Endothelial cell of umbilical vein (primary cell): ENCODE data around the gene DRD4. TPM values are rescaled to one million over a fixed set of nuclear protein-coding genes. Genes with fewer than 3 reads are reported as not detected.

Source experiments
- BruUV-seq: library from RNA; stranded (reverse); fragments of 400-500 nt; replicated peaks from 2 replicates; lab custom pipeline; 2021; lab: Mats Ljungman, UMichigan
- CTCF ChIA-PET: fragments of 300-600, 350-600 bp; sonication (Branson Sonifier 250); formaldehyde crosslinking; loops from one replicate; lab custom pipeline; 2021; ENCODE audit warnings: antibody characterized with exemption, inconsistent platforms; lab: Charles Lee
- POLR2A ChIA-PET: fragments of 300-600, 350-600 bp; sonication (Branson Sonifier 250); formaldehyde crosslinking; loops from one replicate; lab custom pipeline; 2021; ENCODE audit warnings: antibody characterized with exemption, inconsistent platforms; lab: Charles Lee
- DNase-seq: peaks from one replicate; pipeline ENCODE4 v3.0.0-alpha.2; 2011; ENCODE audit warnings: low read depth, low spot score
- FAIRE-seq: peaks from 2 replicates; lab custom pipeline; 2011; peaks lifted over from hg19 to GRCh38; lab: Jason Lieb, UNC
- H2AFZ ChIP-seq: 2 replicates; pipeline ENCODE4 v1.6.0; 2012; ENCODE audit warnings: low read depth, low read length, control low read depth, inconsistent platforms
- H3K27ac ChIP-seq: 2 replicates; pipeline ENCODE4 v1.5.1; 2011; ENCODE audit warnings: low read depth, mild to moderate bottlenecking, control low read depth, low read length, moderate library complexity; ENCODE audit not compliant: insufficient read depth
- H3K27me3 ChIP-seq, 2 experiments: 2 replicates each; pipeline versions ENCODE4 v1.6.0 to v1.6.1; 2011; ENCODE audit warnings: low read length in 2 of 2, mixed read lengths in 1 of 2; ENCODE audit not compliant: control insufficient read depth in 2 of 2, insufficient read depth in 2 of 2
- H3K36me3 ChIP-seq, 2 experiments: 2 replicates in 1 of 2; 3 replicates in 1 of 2; pipeline ENCODE4 v1.5.1; 2011; ENCODE audit warnings: low read length in 2 of 2, mild to moderate bottlenecking in 1 of 2, moderate library complexity in 1 of 2; ENCODE audit not compliant: control insufficient read depth in 2 of 2, insufficient read depth in 2 of 2; ENCODE audit errors: extremely low read depth in 1 of 2
- H3K4me1 ChIP-seq: 3 replicates; pipeline ENCODE4 v1.5.1; 2011; ENCODE audit warnings: mild to moderate bottlenecking, low read length; ENCODE audit not compliant: control insufficient read depth, insufficient read depth; ENCODE audit errors: extremely low read depth
- H3K4me2 ChIP-seq: 2 replicates; pipeline ENCODE4 v1.6.1; 2011; ENCODE audit warnings: low read length, control low read depth, mixed read lengths; ENCODE audit not compliant: insufficient read depth
- H3K4me3 ChIP-seq, 3 experiments: fragments of 200-600 bp in 1 of 3; sonication (generic), shearing (Covaris generic) in 1 of 3; replicated peaks in 1 of 3; 2 replicates each; pipeline ENCODE4 v1.5.1; 2011 to 2016; ENCODE audit warnings: control low read depth in 3 of 3, low read length in 3 of 3, mild to moderate bottlenecking in 2 of 3, inconsistent platforms in 1 of 3, low read depth in 1 of 3, moderate library complexity in 1 of 3; ENCODE audit not compliant: insufficient read depth in 1 of 3
- H3K79me2 ChIP-seq: 2 replicates; pipeline ENCODE4 v1.6.0; 2012; ENCODE audit warnings: low read length, inconsistent platforms; ENCODE audit not compliant: control insufficient read depth, insufficient read depth
- H3K9ac ChIP-seq: replicated peaks from 2 replicates; pipeline ENCODE3; 2011; ENCODE audit warnings: low read length, control low read depth; ENCODE audit not compliant: insufficient read depth; ENCODE audit errors: extremely low read depth
- H3K9me1 ChIP-seq: replicated peaks from 3 replicates; pipeline ENCODE4 v1.6.0; 2011; ENCODE audit warnings: mild to moderate bottlenecking, low read length; ENCODE audit not compliant: control insufficient read depth, insufficient read depth; ENCODE audit errors: extremely low read depth
- H3K9me3 ChIP-seq: replicated peaks from 2 replicates; pipeline ENCODE4 v1.5.1; 2012; ENCODE audit warnings: low read length, inconsistent platforms; ENCODE audit not compliant: control insufficient read depth, insufficient read depth
- H4K20me1 ChIP-seq: replicated peaks from 2 replicates; pipeline ENCODE3; 2011; ENCODE audit warnings: mild to moderate bottlenecking, low read length; ENCODE audit not compliant: control insufficient read depth, insufficient read depth; ENCODE audit errors: extremely low read depth
- CTCF ChIP-seq, 2 donors: IDR thresholded peaks; 1 replicate in 1 of 2; 2 replicates in 1 of 2; pipeline ENCODE4 v1.5.1; 2011; ENCODE audit warnings: low read length in 2 of 2, mild to moderate bottlenecking in 2 of 2, moderate library complexity in 2 of 2, control low read depth in 1 of 2, inconsistent platforms in 1 of 2, low read depth in 1 of 2; ENCODE audit not compliant: insufficient read depth in 1 of 2; ENCODE audit errors: extremely low read depth in 1 of 2
- EZH2 ChIP-seq: IDR thresholded peaks from 2 replicates; pipeline ENCODE4 v1.6.1; 2012; ENCODE audit warnings: borderline replicate concordance, low read depth, mild to moderate bottlenecking, moderate library complexity, low read length, inconsistent platforms; ENCODE audit not compliant: severe bottlenecking
- FOS ChIP-seq: IDR thresholded peaks from 2 replicates; pipeline ENCODE4 v1.6.1; 2011; ENCODE audit warnings: mild to moderate bottlenecking, low read length, moderate library complexity, borderline replicate concordance; ENCODE audit not compliant: insufficient read depth
- GATA2 ChIP-seq: IDR thresholded peaks from 2 replicates; pipeline ENCODE4 v1.7.0; 2011; ENCODE audit warnings: low read depth, mild to moderate bottlenecking, moderate library complexity, mixed read lengths, low read length; ENCODE audit not compliant: insufficient read length, insufficient read depth
- JUN ChIP-seq: IDR thresholded peaks from 2 replicates; pipeline ENCODE4 v1.6.1; 2011; ENCODE audit warnings: borderline replicate concordance, low read depth; ENCODE audit not compliant: insufficient read length, insufficient read depth
- POLR2A ChIP-seq: IDR thresholded peaks from 2 replicates; pipeline ENCODE4 v1.6.1; 2012; ENCODE audit warnings: low read depth, mild to moderate bottlenecking, control low read depth, low read length
- dilution Hi-C: fragments of 300-500 bp; cut with MboI; formaldehyde crosslinking; loops from one replicate; pipeline ENCODE4 v1.15.0; 2019; ENCODE audit warnings: low sequenced_read_pairs; ENCODE audit not compliant: extremely low pct_ligation_motif_present
- intact Hi-C: fragments of 100-400 bp; cut with micrococcal nuclease; formaldehyde crosslinking; loops from one replicate; pipeline ENCODE4 v1.10.0; 2022
- polyA plus RNA-seq, 4 experiments: library from polyadenylated mRNA; depleted of rRNA in 3 of 4; stranded (reverse) in 3 of 4; unstranded in 1 of 4; fragments of >200 nt; gene quantifications; 2 replicates each; pipeline versions ENCODE4 v1.2.1 to v1.2.3, GENCODE V29; 2011 to 2012; ENCODE audit warnings: missing spikeins in 1 of 4
- total RNA-seq: library from RNA; stranded (reverse); gene quantifications from 2 replicates; pipeline ENCODE4 v1.2.3, GENCODE V29; 2021

The DRD4 gene
- total and polyA plus RNA-seq, 2 donors (not counting 3 experiments of a cell fraction or from before 2014, with no cell fraction given), result 0.24 TPM; not detected in 1

- ChIA-PET CTCF (no interaction called here), POLR2A (interaction anchor here (0.8 kb wide), 1 partner anchor 107 kb away, joined by 7 read pairs; no protein-coding TSS in a partner anchor)
- intact Hi-C loops (no loop called here), dilution Hi-C loops (no loop called here)
- peaks cover 12% of the 10 kb centered on the region for H3K79me2 ChIP-seq
- FAIRE-seq (no peak), DNase-seq (no peak)
- H4K20me1 ChIP-seq, result no peaks in the 10 kb centered on the region
- H3K27ac ChIP-seq, result no peak overlapping the region
- TF ChIP-seq GATA2 (no peak), JUN (no peak), POLR2A (no peak)
- no peaks in the 10 kb centered on the region for H3K9me1 ChIP-seq
- H3K9me3 ChIP-seq, result no peaks in the 10 kb centered on the region
- no TSS peak for BruUV-seq
- no peaks in the 10 kb centered on the region for H3K27me3 ChIP-seq
- H3K36me3 ChIP-seq, result peaks cover 20 to 42% of the 10 kb centered on the region in 2 experiments
- no peak overlapping the region for H3K9ac ChIP-seq
- H3K4me3 ChIP-seq, result no peak overlapping the region
- H3K4me1 ChIP-seq, result peaks cover 11% of the 10 kb centered on the region
- H2AFZ ChIP-seq, result no peak overlapping the region
- no peak overlapping the region for H3K4me2 ChIP-seq
These were observed 46.1 kb upstream of the DRD4 start for GRCh38 chr11:590997-591396.

- intact Hi-C loops (no loop called here), dilution Hi-C loops (no loop called here)
- peaks cover 24 to 44% of the 10 kb centered on the region in 2 experiments for H3K36me3 ChIP-seq
- H3K27ac ChIP-seq, result no peak overlapping the region
- H3K4me2 ChIP-seq, result no peak overlapping the region
- no peaks in the 10 kb centered on the region for H3K27me3 ChIP-seq
- FAIRE-seq (no peak), DNase-seq (no peak)
- peaks cover 7% of the 10 kb centered on the region for H3K4me1 ChIP-seq
- no peaks in the 10 kb centered on the region for H3K9me1 ChIP-seq
- H3K9ac ChIP-seq, result no peak overlapping the region
- no peak overlapping the region for H2AFZ ChIP-seq
- H3K4me3 ChIP-seq, result no peak overlapping the region
- no peaks in the 10 kb centered on the region for H3K9me3 ChIP-seq
- no peaks in the 10 kb centered on the region for H4K20me1 ChIP-seq
- peaks cover 10% of the 10 kb centered on the region for H3K79me2 ChIP-seq
- ChIA-PET POLR2A (no interaction called here), CTCF (no interaction called here)
- BruUV-seq, result no TSS peak
- TF ChIP-seq JUN (no peak), EZH2 (no peak), CTCF (IDR thresholded peaks at IDR 0.05; ENCODE audit: extremely low read depth in 1 of 2, insufficient read depth in 1 of 2, low read depth in 1 of 2, low read length in 2 of 2) (no peak), POLR2A (no peak), GATA2 (no peak), FOS (no peak)
These were observed 44.6 kb upstream of the DRD4 start for GRCh38 chr11:592501-592900.
